Tibial nerve (tissue), 4 donors: ENCODE results near the gene FNDC5. TPM values are rescaled to one million over a fixed set of nuclear protein-coding genes. Genes with fewer than 3 reads are reported as not detected.

Source experiments
- DNase-seq, 2 donors: peaks; one replicate each; pipeline ENCODE4 v3.0.0-alpha.2; 2019; ENCODE audit warnings: low spot score in 2 of 2
- H3K27ac ChIP-seq, 4 donors: fragments of 200-600 bp; sonication (generic) in 3 of 4; one replicate each; pipeline ENCODE4 v1.5.1; 2017 to 2019; ENCODE audit warnings: mild to moderate bottlenecking in 1 of 4
- H3K27me3 ChIP-seq, 2 donors: fragments of 200-600 bp; sonication (generic) in 1 of 2; one replicate each; pipeline versions ENCODE4 v1.5.1 to v1.6.0; 2017 to 2019
- H3K36me3 ChIP-seq, 3 donors: fragments of 200-600 bp; sonication (generic); one replicate each; pipeline ENCODE4 v1.5.1; 2018 to 2019
- H3K4me1 ChIP-seq, 4 donors: fragments of 200-600 bp; sonication (generic) in 3 of 4; one replicate each; pipeline ENCODE4 v1.5.1; 2017 to 2019
- H3K4me3 ChIP-seq, 4 donors: fragments of 200-600 bp; sonication (generic) in 3 of 4; one replicate each; pipeline ENCODE4 v1.5.1; 2017 to 2019; ENCODE audit warnings: mild to moderate bottlenecking in 1 of 4, moderate library complexity in 1 of 4
- H3K9me3 ChIP-seq, 4 donors: fragments of 200-600 bp; sonication (generic) in 3 of 4; one replicate each; pipeline ENCODE4 v1.5.1; 2017 to 2019
- CTCF ChIP-seq, 5 experiments: fragments of 200-600 bp in 3 of 5; fragments of 450-650 bp in 2 of 5; sonication (generic) in 3 of 5; IDR thresholded peaks; one replicate each; pipeline ENCODE4 v1.5.1; 2016 to 2019; ENCODE audit warnings: antibody characterized with exemption in 5 of 5, mild to moderate bottlenecking in 3 of 5, moderate library complexity in 2 of 5
- EP300 ChIP-seq, 2 donors: sonication (generic); formaldehyde crosslinking; IDR thresholded peaks; one replicate each; pipeline ENCODE4 v1.6.1; 2017; ENCODE audit warnings: antibody characterized with exemption in 2 of 2, mild to moderate bottlenecking in 1 of 2
- POLR2A ChIP-seq, 2 donors: fragments of 450-650 bp; IDR thresholded peaks; one replicate each; pipeline ENCODE4 v1.6.1; 2017; ENCODE audit warnings: antibody characterized with exemption in 2 of 2, mild to moderate bottlenecking in 2 of 2, moderate library complexity in 2 of 2
- WGBS, 2 donors: methylation state at CpG; one replicate each; pipeline ENCODE4 v1.1.5; 2018; 5-methylcytosine and 5-hydroxymethylcytosine counted together
- total RNA-seq, 4 donors: library from RNA; depleted of rRNA; stranded (reverse); fragments of >200 nt; gene quantifications; one replicate each; pipeline ENCODE4 v1.1.0, GENCODE V29; 2016

Gene FNDC5
- total RNA-seq, 4 donors from 2014 or later, result 0.21 TPM; not detected in 3

DNA sequence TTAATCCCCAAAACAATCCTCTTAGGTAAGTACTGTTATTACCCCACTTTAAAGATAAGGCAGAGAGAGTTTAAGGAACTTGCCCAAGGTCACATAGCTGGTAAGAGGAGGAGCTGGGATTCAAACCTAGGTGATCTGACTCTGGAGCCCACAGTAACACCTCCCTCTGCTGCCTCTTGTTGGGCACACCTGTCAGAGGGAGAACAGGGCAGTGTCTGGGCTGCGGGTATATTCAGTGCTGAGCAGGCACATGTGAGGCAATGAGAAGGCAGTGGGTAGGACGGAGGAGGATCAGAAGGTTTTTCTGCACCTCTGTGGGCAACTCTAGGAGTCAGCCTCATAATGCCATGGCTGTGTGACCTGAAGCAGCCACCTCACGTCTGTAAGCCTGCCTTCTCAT is 17.4 kb upstream of the FNDC5 start:
- Histone ChIP-seq H3K9me3 (no peaks in the 10 kb centered on the region), H3K36me3 (no peaks in the 10 kb centered on the region), H3K27me3 (peaks cover 0 to 93% of the 10 kb centered on the region in 2 donors), H3K4me1 (peaks cover 0 to 19% (median 0%) of the 10 kb centered on the region in 4 donors), H3K27ac (no peak overlapping the region), H3K4me3 (no peak overlapping the region)
- TF ChIP-seq POLR2A (IDR thresholded peaks at IDR 0.05) (no peak), CTCF (IDR thresholded peaks at IDR 0.05) (no peak), EP300 (IDR thresholded peaks at IDR 0.05) (no peak)
- WGBS, 2 donors, result 92 to 94% methylated on average over 3 of the region's 3 CpGs
- DNase-seq, result no peak

DNA sequence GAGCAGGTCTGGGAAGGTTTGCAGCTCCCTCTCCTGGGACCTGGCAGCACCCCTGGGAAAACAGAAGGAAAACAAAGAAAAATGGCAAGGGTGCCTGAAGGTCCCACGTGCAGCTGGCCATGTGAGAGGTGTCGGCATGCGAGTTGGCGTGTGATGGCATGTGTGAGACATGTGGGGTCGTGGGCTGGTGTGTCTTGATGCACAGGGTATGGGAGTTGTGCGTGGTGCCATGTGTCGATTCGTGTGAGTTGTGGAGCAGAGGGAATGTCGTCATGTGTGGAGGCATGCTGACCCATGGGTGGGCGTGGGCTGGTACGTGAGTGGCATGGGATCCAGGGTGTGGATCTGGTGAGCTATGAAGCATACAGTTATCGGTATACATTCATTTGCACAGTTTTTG is 16.9 kb upstream of the FNDC5 start:
- WGBS, 2 donors, result 74 to 78% methylated on average over 12 of the region's 12 CpGs
- no peak overlapping the region for H3K4me3 ChIP-seq
- no peak overlapping the region for H3K27ac ChIP-seq
- no peaks in the 10 kb centered on the region for H3K9me3 ChIP-seq
- H3K27me3 ChIP-seq, result peaks cover 0 to 94% of the 10 kb centered on the region in 2 donors
- DNase-seq, result no peak
- H3K36me3 ChIP-seq, result no peaks in the 10 kb centered on the region
- TF ChIP-seq POLR2A (IDR thresholded peaks at IDR 0.05) (no peak), EP300 (IDR thresholded peaks at IDR 0.05) (no peak), CTCF (IDR thresholded peaks at IDR 0.05) (no peak)
- H3K4me1 ChIP-seq, result peaks cover 0 to 14% (median 0%) of the 10 kb centered on the region in 4 donors

- peaks cover 0 to 17% (median 0%) of the 10 kb centered on the region in 4 donors for H3K4me1 ChIP-seq
- H3K27me3 ChIP-seq, result peaks cover 0 to 89% of the 10 kb centered on the region in 2 donors
- DNase-seq, result no peak
- 45 to 48% methylated on average over 16 to 18 of the region's 19 CpGs for WGBS, 2 donors
- TF ChIP-seq POLR2A (IDR thresholded peaks at IDR 0.05), result no peak
- no peak for TF ChIP-seq CTCF (IDR thresholded peaks at IDR 0.05)
- TF ChIP-seq EP300 (IDR thresholded peaks at IDR 0.05), result no peak
- H3K4me3 ChIP-seq, result no peak overlapping the region
- H3K9me3 ChIP-seq, result no peaks in the 10 kb centered on the region
- no peak overlapping the region for H3K27ac ChIP-seq
- no peaks in the 10 kb centered on the region for H3K36me3 ChIP-seq
Measured at GRCh38 chr1:32886828-32887414, 16.2 kb upstream of the FNDC5 start.

- WGBS, 2 donors, result 3 to 13% methylated on average over 20 to 29 of the region's 79 CpGs
- Histone ChIP-seq H3K27me3 (peaks cover 0 to 82% of the 10 kb centered on the region in 2 donors), H3K4me3 (no peak within 1 kb of the TSS)
Measured at GRCh38 chr1:32886004-32886827, 15.5 kb upstream of the FNDC5 start, which contains the start of gene HPCA. Gene HPCA (plus strand): TSS chr1:32886491. CDS start chr1:32888899, 2,408 bp downstream.

More at GRCh38 chr1:32886004-32886827, 15.5 kb upstream of the FNDC5 start, which contains the start of gene HPCA:
- TF ChIP-seq CTCF (IDR thresholded peaks at IDR 0.05) (peak in 2 of 5 experiments; percentile 8 to 11), EP300 (IDR thresholded peaks at IDR 0.05) (no peak), POLR2A (IDR thresholded peaks at IDR 0.05) (no peak)
- Histone ChIP-seq H3K4me1 (peaks cover 0 to 17% (median 0%) of the 10 kb centered on the region in 4 donors), H3K9me3 (no peaks in the 10 kb centered on the region), H3K36me3 (no peaks in the 10 kb centered on the region), H3K27ac (no peak within 1 kb of the TSS)
- no peak for DNase-seq
